NCI-H1694 treated with DMSO at 0.1 percent for 48 hours (cell line): ENCODE measurements around the gene EXD3.

ENCODE experiments used
- DNase-seq: peaks from one replicate; lab custom pipeline; 2025; lab: John Stamatoyannopoulos, UW

EXD3 gene

DNA sequence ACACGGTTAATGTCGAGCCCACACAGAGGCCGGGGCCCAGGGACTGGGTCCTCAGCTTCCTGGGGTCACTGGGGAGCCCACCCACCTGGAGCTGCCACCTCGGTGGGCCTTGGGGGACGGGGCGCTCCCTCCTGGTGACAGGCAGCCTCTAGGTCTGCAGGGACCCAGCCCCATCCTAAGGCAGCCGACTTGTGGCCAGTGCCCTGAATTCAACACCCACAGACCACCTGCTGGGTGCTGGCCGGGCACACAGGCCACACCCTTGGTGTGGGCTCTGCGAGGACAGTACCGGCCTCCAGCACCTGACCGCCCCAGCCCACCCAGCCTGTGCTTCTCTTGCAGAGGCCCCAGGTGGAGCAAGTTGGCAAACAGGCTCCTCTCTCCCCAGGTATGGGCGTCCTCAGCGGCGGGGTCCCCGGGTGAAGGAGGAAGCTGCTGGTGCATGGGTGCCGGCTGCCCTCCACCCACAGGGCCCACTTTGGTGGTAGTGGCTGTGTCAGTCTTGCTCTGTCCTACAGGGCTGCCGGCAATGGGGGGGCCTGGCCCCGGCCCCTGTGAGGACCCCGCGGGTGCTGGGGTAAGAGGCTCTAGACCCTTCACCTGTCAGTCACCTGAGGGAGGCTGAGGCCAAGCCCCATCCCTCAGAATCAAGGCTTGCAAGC is 9.9 kb upstream of the EXD3 start:
- no peak for DNase-seq

DNA sequence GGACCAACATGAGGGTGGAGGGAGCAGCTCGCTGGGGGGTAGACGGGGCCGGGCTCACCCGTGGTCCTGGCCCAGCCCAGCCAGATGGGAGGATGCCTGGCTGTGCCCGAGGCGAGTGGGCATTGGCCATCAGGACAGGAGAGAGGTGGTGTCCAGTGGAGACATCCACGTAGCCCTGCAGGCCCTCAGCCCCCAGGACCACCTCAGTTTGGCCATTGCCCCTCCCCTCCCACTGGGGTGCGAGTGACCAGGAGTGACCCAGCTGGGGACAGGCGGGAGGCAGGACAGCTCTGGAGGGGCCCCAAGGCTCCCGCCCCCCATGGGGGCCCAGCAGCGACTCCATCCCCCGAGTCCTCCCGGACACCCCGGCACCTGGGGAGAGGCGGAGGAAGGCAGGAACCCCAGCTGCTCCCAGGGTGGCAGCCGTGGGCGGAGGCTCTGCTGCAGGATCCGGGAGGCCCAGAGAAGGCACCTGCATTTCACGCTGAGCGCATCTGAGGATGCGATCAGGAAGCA is 8.5 kb upstream of the EXD3 start:
- no peak for DNase-seq

DNA sequence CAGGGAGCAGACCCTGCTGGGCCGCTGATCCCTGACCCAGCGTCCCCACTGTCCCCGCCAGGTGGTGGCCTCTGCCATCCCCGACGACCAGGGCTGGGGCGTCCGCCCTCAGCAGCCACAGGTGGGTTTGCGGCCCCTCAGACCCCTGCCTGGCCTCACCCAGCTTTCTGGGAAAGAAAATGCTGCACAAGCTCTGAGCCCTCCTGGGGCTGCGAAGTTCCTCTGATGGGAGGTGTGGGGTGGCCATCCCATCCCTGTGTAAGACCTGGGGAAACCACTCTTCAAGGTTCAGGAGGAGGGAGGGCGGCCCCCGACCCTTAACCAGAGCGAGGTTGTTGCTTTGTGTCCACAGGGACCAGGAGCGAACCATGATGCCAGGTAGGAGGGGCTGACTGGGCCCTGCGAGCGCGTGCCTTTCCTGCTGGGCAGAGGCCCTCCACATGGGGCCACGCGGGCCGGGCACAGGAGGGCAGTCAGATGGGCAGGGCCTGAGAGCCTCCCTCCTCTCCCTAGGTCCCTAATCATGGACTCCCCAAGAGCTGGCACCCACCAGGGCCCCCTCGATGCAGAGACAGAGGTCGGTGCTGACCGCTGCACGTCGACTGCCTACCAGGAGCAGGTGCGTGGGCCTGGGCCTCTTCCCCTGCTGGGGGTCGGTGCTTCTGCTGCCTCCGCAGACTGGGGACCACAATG is 7.9 kb upstream of the EXD3 start:
- DNase-seq = no peak

DNA sequence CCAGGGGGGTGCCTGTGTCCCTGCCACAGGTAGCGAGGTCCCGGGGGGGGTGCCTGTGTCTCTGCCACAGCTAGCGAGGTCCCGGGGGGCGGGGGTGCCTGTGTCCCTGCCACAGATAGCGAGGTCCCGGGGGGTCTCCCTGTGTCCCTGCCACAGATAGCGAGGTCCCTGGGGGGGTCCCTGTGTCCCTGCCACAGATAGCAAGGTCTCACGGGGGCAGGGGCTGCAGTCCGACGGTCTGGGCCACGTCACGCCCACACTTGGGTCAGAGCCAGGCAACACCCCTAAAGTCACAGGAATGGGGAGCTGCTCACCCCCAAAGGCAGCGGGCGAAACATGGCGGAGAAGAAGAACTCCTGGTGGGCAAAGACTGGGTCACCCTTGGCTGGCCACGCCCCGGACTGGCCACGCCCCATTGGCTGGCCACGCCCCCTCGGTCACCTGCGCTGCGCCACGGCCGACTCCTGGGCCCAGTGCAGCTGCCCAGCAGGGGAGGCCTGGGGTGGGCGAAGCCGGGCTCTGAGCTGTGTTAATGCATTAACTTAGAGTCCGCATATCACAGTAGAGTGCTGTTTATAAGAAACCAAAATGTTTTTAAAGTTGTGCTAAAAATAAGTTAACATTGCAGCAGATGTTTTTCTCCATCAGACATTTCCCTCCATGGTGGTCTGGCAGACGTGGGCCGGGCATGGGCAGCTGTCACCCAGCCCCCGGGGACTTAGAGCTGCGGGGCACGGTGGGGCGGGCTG is 7.2 kb upstream of the EXD3 start:
- no peak for DNase-seq

DNA sequence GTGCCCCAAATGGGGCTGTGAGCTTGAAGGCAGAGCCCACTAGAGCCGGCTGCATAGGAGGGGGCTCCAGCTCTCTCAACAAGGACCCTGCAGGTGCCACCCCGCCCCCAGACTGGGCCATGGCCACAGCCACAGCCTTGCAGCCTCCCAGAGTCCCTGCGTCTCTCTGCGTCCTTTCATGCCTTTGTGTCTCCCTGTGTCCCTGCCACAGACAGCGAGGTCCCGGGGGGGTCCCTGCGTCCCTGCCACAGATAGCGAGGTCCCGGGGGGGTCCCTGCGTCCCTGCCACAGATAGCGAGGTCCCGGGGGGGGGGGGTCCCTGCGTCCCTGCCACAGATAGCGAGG is 6.6 kb upstream of the EXD3 start:
- DNase-seq = no peak

DNA sequence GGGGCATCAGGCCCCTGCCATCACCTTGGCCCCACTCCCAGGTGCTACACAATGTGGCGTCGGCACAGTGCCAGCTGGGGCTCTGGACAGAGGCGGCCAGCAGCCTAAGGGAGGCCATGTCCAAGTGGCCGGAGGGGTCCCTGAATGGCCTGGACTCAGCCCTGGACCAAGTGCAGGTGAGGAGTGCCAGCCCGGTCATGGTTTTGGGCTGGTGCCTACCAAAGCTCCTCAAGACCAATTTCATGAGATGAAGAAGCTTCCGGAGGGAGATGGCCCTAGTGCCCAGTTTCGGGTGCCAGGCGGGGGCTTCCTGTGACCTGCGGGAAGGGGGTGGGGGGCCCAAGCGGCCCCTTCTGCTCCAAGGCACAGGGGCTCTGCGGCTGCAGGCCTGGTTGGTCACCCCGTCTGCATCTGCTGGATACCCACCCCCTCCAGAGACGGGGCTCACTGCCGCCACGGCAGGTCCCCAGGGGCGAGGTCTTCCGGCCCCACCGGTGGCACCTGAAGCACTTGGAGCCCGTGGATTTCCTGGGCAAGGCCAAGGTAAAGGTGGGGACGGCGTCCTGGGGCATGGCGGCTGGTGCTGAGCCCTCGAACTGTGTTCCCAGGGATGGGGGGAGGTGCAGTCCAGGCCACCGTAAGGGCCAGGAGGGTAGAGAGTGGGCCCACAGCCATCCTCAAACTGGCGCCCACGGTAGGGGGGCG is 6.0 kb upstream of the EXD3 start:
- DNase-seq = no peak

DNA sequence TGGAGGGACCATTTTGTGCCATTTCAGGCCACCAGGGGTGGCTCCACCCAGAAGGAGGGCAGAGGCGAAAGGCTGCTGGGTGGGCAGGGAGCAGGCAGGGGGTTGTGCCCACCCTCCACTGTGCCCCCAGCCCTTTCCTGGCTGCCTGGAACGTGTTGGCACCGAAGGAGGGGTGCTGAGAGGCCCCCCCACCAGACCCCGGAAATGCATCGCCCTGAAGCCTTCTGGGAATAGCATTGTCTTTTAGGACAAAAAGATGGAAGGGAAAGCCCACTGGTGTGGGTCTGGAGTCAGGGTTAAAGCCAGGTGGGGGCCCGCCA is 5.3 kb upstream of the EXD3 start:
- no peak for DNase-seq

DNA sequence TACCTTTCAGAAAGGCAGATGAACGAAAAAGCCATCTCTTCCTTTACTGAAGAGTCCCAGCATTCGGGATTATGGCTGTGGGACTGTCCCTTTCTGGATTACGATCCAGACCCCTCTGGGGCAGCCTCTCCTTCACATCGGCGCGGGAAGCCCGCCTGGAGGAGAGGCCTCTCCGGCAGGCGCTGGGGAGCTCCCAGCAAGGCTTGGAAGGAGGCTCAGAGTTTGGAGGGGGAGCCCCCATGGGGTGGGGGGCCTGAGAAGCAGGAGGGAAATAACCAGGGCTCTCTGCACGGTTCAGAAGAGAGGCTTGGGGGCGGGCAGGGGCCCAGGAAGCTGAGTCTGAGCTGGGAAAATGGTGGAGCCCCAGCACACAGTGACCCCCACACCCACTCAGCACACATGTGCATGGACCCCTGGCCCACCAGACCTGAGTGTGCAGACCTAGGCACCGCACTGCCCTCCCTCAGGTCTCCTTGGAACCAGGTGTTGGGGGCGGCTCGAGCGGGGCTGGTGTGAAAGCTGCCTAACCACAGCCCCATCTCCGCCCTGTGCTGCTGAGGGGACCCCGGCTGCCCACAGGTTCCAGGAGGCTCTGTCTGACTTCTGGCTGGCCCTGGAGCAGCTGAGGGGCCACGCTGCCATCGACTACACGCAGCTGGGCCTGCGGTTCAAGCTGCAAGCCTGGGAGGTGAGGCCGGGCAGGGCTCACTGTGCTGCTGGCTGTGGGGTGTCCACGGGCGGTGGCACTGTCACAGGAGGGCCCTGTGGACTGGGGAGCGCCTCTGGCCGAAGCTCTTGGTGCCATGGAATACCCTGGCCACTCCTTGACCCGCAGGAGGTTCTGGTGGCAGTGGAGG is 4.7 kb upstream of the EXD3 start:
- DNase-seq = no peak

DNA sequence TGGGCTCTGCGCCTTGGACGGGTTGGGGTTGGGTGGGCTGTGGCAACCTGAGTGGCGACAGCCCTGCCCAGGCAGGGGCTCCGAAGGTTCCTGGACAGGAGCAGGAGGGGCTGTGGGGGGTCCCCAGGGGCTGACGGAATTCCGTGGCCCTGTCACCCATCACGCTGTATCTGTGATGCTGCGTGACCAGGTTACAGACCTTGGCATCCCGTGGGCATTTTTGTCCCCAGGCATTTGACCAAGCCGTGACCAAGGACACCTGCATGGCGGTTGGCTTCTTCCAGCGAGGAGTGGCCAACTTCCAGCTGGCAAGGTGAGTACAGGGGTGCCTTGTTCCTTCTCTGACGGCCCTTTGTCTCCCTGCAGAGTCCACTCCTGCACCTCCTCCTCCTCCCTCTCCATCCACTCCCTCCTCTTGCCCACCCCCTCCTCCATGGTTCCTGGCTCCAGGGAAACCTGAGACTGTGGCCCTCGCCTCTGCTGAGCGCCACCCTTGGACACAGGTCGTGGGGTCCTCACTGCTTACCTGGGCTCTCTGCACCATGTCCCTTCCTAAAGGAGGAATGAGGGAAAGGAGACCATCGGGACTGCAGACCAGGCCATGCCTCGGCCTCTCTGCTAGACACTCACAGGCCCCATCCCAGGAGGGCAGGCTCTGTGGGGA is 3.2 kb upstream of the EXD3 start:
- DNase-seq = no peak

DNA sequence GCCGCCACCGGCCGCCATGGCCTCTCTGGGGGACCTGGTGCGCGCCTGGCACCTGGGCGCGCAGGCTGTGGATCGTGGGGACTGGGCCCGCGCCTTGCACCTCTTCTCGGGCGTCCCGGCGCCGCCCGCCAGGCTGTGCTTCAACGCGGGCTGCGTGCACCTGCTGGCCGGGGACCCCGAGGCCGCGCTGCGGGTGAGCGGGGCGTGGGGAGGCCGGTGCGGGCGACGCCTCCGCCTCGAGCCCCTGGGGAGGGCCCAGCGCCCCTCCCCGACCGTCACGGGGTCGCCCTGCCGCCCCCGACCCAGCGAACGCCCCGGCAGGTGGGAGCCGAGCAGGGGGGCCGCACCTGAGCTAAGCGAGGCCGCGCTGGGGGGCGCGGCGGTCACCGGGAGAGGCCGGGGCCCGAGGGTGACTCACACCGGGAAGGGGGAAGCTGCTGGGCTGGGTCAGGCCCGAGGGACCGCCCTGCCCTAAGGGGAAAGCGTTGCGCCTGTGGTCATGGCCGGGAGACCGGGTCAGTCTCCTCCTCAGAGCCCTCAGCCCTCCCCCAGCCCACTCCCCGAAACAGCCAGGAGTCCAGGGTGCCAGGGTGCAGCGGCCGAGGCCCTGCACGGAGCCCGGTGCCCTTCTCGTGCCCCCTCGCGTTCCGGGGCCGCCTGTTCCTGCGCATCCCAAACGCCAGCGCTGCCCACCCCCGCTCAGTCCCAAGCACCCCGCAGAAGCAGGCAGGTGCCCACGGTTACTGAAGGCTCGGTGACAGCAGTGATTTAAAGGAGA is 741 bp upstream of the EXD3 start:
- DNase-seq = no peak

DNA sequence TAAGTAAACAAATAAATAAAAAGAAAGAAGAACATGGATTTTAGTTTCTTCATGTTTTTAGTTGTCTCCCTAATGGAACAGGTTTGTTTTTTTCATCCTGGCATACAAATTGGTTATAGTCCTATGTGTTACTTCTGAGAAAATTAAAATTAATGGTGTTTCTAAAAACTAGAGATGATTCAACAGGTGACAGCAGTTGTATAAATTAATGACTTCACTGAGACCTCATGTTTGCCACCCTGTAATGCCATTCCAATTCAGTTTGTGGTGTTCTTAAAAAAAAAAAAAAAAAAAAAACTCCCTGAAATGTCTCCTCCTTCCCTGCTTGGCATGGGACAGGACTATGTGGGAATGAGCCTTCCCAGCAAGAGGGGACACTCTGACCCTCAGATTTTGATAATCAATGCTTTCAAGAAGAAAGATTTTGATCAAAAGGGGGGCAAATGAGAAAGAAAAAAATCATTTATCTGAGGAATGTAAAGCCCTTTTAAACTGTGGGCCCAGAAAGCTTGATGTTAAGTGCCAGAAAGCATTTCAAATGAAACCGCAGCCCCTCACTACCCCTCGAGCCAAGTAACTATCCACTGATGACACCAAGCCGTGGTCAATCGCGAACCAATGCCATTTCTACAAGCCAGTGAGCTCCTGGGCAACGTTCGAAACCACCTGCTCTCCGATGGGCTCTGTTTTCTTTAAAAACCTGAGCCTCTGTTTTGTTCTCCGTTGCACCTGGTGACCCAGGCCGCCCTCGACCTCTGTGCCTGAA is 941 bp downstream of the EXD3 start:
- no peak for DNase-seq

DNA sequence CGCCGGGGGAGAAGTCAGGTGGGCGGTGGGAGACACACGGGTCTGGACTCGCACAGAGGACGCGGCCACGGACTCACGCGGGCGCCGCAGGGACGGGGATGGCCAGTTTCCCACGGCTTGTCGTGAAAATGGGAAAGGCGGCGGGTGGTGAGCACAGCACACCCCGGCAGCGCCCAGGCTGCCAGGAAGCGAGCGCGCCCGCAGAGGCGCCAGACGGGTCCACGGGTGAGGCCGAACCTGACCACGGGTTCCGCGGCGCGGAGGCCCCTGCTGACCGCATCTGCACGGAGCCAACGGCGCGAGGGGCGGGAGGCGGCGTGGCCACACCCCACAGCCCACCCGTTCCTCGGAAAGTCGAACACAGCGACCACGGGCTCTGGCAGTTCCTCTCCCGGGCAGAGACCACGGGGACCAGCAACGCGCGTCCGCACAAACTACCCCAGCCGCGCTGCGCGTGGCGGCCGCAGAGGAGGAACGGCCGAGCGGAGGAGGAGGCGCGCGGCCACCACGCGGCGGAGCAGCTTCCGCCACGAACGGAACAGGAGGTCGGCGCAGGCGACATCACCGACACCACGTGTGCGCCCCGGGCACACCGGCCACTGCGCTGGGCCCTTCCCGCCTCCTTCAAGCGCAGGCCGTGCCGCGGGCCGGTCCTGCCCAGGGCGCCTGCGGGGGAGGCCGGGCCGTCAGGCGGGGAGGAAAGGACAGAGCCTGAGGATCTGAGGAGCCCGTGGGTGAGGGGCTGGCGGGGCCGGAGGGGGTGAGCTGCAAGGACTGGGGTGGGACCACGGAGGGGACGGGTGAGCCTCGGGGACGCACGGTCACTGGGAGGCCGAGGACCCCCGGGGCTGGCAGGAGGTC is 5.6 kb downstream of the EXD3 start:
- DNase-seq = no peak

DNA sequence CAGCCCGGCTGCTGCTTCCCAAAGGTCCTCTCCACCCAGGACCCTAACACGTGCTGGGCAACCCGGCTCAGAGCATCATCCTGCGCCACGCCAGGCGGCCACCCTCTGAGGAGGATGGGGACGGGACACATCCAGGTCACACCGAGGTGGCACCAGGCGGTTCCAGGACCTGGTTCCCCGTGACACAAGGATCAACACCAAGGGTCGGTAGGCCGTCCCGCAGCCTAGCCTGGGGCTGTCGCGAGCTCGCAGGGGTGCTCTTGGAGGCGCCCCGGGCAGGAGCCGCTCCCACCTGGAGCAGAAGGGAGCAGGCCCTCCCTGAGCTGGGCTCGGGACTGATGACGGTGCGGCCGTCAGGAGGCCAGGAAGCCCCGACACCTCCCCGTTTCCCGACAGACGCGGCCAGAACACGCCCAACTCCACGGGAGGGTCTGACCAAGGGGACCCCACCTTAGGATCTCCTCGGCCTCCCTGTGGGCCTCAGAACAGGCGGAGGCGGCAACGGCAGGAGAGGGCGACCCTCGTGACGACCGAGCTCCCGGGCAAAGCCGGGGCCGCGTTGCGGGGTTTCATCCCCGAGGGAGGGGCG is 6.3 kb downstream of the EXD3 start:
- DNase-seq = no peak

DNA sequence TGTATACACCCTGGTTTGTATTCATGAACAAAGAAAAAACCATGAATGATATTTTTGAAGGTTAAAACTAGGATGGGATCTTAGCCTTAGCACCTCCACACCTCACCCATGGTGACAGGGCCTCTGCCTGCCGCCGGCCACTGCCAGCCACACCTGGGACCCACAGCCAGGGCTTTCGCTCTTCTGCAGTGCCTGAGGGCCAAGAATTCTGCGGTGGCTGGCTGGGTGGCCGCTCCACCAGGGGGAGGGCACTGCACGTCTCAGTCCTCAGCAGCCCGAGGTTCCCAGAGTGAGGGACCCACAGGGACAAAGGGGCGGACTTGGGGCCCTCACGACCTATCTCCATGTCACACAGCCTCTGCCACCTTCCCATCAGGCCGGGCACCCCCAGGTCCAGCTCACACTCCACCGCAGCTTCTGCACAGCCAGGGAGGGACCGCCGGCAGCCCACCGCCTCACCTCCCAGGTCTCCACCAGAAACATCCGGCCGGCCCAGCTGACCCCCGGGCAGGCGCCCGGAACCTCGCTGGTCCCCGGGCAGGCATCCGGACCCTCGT is 6.9 kb downstream of the EXD3 start:
- DNase-seq = no peak

DNA sequence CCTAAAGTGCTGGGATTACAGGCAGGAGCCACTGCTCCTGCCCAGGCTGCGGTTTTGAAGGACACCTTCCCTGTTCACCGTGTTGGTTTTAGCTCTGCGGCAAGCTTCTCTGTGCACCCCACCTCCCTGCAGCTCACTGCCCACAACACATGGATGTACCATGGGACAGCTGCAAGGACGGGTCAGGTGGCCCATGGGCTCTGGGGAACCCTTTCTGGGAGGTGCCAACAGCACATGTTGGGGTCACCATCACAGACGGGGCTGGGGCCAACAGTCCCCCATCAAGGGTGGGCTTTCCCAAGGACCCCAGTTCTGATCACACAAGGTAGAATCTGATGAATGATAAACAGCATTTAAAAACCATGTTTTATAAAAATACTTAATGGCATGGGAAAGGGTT is 7.5 kb downstream of the EXD3 start:
- DNase-seq = no peak

DNA sequence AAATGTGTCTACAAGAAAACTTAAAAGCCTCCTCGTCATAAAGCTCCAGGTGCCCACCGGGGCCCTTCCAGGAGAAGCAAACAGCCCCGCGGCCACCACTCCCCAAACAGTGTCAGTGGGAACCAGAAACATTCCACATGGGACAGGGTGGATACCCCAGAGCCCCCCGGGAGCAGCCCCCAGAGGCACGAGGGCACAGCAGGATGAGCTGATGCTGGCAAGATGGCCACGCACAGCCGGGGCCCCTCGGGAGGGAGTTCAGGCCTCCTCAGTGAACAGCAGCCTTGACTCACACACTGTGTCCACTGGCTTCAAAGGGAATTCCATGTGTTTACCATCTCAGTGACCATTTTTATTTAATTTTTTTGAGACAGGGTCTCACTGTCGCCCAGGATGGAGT is 10.5 kb downstream of the EXD3 start:
- no peak for DNase-seq

DNA sequence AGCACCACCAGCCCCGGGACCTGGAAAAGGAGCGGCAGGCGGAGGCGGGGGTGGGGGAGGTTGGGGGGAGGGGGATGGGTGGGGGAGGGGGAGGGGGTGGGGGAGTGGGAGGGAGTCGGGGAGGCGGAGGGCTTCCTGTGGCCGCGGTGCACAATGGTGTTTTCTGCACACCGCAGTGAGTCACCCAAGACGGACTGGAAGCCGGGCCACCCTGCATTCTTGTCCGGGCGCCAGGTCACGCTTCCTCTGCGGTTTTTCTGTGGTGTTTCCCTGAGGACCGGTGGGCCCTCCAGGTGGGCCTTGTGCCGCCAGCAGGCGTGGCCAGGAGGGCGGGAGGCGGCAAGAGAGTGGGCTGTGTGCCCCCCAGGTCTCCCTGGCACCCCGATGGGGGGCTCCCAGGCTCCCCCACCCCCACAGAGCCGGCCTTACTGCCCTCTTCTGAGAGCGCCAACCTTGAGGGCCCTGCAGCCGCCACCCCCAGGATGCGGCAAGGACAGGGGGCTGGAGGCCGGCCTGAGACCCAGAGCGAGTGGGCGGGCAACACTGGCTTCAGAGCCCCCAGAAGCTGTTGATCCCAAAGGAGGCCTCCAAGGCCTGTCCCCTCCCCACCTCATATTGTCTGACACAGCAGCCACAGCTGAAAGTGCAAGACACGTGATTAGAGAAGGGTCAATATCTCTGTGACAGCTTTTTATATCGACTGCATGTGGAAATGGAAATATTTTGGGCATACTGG is 11.1 kb downstream of the EXD3 start:
- no peak for DNase-seq
